GM04503 (cell line): Measurements from ENCODE around the gene CNGA3.

Source experiments
- DNase-seq: peaks from one replicate; pipeline ENCODE4 v3.0.0-alpha.2; 2012; ENCODE audit warnings: low read depth

Gene CNGA3

GRCh38 chr2:98329549-98329948, 16.7 kb upstream of the CNGA3 start:
- DNase-seq, result no peak

- no peak for DNase-seq
Measured at GRCh38 chr2:98332989-98333388, 13.3 kb upstream of the CNGA3 start.

- no peak for DNase-seq
Measured at GRCh38 chr2:98333922-98334321, 12.3 kb upstream of the CNGA3 start.

- peak; percentile 84 for DNase-seq
Measured at GRCh38 chr2:98334439-98335078, 11.7 kb upstream of the CNGA3 start.

GRCh38 chr2:98335271-98335670, 11.0 kb upstream of the CNGA3 start:
- no peak for DNase-seq

GRCh38 chr2:98341241-98341640, 5.0 kb upstream of the CNGA3 start:
- no peak for DNase-seq

- no peak for DNase-seq
Measured at GRCh38 chr2:98343285-98343684, 3.0 kb upstream of the CNGA3 start.

- DNase-seq, result no peak
Measured at GRCh38 chr2:98347298-98348065, 1.2 kb downstream of the CNGA3 start.

- DNase-seq, result no peak
Measured at GRCh38 chr2:98348066-98348561, 1.9 kb downstream of the CNGA3 start.

- no peak for DNase-seq
Measured at GRCh38 chr2:98350411-98350810, 4.2 kb downstream of the CNGA3 start.

GRCh38 chr2:98355881-98356280, 9.6 kb downstream of the CNGA3 start:
- DNase-seq, result no peak

- no peak for DNase-seq
Measured at GRCh38 chr2:98356729-98357128, 10.5 kb downstream of the CNGA3 start.

GRCh38 chr2:98357849-98358248, 11.6 kb downstream of the CNGA3 start:
- no peak for DNase-seq

- no peak for DNase-seq
Measured at GRCh38 chr2:98359986-98360385, 13.7 kb downstream of the CNGA3 start.

- DNase-seq, result no peak
Measured at GRCh38 chr2:98367721-98368120, 21.5 kb downstream of the CNGA3 start.

- no peak for DNase-seq
Measured at GRCh38 chr2:98369710-98370239, 23.5 kb downstream of the CNGA3 start.

- no peak for DNase-seq
Measured at GRCh38 chr2:98372121-98372520, 25.9 kb downstream of the CNGA3 start.

GRCh38 chr2:98372579-98372978, 26.3 kb downstream of the CNGA3 start:
- DNase-seq, result no peak

- DNase-seq, result no peak
Measured at GRCh38 chr2:98374286-98374685, 28.0 kb downstream of the CNGA3 start.

- DNase-seq, result no peak
Measured at GRCh38 chr2:98374958-98375570, 28.8 kb downstream of the CNGA3 start.

GRCh38 chr2:98376301-98376910, 30.1 kb downstream of the CNGA3 start:
- no peak for DNase-seq

GRCh38 chr2:98376996-98377395, 30.7 kb downstream of the CNGA3 start:
- no peak for DNase-seq
